GM12801 (cell line): ENCODE data around the gene NUCKS1.

ENCODE experiments used
- TF ChIP-seq, protein P1 (sequence below): IDR thresholded peaks from one replicate; pipeline ENCODE4 v1.5.1; 2011; ENCODE audit warnings: control low read depth; ENCODE audit not compliant: insufficient read length; ENCODE audit errors: extremely low read depth

NUCKS1 gene

DNA sequence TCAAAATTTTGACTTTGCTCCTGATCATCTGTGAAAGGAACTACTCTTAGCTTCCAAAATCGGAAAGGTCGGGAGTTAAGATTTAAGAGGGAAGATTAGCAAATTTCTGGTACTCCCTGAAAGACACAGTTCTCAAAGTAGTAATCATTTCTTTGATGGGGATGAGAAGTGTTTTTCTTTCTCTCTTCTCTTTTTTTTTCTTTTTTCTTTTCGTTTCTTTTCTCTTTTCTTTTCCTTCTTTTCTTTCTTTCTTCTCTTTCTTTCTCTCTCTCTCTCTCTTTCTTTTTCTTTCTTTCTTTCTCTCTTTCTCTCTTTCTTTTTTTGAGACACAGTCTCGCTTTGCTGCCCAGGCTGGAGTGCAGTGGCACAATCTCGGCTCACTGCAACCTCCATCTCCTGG lies 30.4 kb upstream of the NUCKS1 start:
- TF ChIP-seq, protein P1, sequence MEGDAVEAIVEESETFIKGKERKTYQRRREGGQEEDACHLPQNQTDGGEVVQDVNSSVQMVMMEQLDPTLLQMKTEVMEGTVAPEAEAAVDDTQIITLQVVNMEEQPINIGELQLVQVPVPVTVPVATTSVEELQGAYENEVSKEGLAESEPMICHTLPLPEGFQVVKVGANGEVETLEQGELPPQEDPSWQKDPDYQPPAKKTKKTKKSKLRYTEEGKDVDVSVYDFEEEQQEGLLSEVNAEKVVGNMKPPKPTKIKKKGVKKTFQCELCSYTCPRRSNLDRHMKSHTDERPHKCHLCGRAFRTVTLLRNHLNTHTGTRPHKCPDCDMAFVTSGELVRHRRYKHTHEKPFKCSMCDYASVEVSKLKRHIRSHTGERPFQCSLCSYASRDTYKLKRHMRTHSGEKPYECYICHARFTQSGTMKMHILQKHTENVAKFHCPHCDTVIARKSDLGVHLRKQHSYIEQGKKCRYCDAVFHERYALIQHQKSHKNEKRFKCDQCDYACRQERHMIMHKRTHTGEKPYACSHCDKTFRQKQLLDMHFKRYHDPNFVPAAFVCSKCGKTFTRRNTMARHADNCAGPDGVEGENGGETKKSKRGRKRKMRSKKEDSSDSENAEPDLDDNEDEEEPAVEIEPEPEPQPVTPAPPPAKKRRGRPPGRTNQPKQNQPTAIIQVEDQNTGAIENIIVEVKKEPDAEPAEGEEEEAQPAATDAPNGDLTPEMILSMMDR = no peak

- TF ChIP-seq, protein P1 = no peak
Measured at GRCh38 chr1:205777994-205778393, 28.0 kb upstream of the NUCKS1 start.

DNA sequence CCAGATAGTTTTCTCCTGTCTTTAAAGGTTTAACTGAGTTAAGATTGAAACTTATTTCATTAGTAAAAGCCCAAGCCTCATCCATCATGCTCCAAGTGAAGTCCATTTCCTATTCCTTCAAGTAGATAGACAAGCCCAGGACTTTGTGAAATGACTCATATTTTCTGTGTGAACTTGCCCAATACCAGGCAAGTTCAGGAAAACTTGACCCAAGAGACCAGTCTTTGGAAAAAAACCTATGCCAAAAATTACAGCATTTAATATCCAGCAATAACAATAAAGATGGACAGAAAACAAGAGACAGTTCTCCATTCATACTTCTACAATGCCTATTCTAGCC lies 25.7 kb upstream of the NUCKS1 start:
- TF ChIP-seq, protein P1 = no peak

GRCh38 chr1:205775015-205775716 lies 25.2 kb upstream of the NUCKS1 start, which contains the start of gene RAB29:
Gene RAB29, minus strand, starts transcription at chr1:205775482. Its CDS starts 526 bp downstream, at chr1:205774956.
- TF ChIP-seq, protein P1 = no peak

- TF ChIP-seq, protein P1 = no peak
Measured at GRCh38 chr1:205774198-205775014, 24.4 kb upstream of the NUCKS1 start.

- TF ChIP-seq, protein P1 = no peak
Measured at GRCh38 chr1:205772607-205773032, 22.6 kb upstream of the NUCKS1 start.

DNA sequence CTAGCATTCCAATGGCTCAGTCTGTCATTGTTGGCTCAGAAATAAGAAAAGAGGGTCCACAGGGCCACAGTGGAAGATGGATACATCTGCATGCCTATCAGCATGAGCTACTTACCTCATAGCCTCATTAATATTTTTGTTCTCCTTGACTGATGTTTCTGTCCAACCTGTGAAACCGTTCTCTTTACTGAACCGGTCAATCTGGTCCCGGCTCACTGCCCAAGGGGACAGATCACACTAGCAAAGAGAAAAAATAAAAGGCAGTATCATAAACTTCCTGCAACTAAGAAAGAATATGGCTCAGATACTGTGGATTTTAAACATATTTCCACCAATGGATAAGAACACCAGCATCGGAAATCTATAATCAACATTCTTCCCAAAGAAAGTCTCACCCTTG lies 20.6 kb upstream of the NUCKS1 start:
- TF ChIP-seq, protein P1 = no peak
